Heart right ventricle (tissue), 16 donors: ENCODE results near the gene TMTC3. TPM values are rescaled to one million over a fixed set of nuclear protein-coding genes. Genes with fewer than 3 reads are reported as not detected.

Experiments
- ATAC-seq, 8 donors: fragments of 200-7000 bp; cut with Tn5 transposase; one replicate each; pipeline ENCODE4 v1.9.1; 2020; ENCODE audit warnings: mild to moderate bottlenecking in 8 of 8, moderate library complexity in 8 of 8, moderate number of reproducible peaks in 1 of 8
- DNase-seq, 2 donors: peaks; one replicate each; pipeline ENCODE4 v3.0.0-alpha.2; 2020
- H3K27ac ChIP-seq, 10 donors: fragments of 200-600 bp; sonication (generic) in 2 of 10; one replicate each; pipeline versions ENCODE4 v1.5.0 to v1.8.0; 2020 to 2022; ENCODE audit warnings: mild to moderate bottlenecking in 3 of 10
- H3K27me3 ChIP-seq, 7 donors: fragments of 200-600 bp; one replicate each; pipeline ENCODE4 v1.8.0; 2021 to 2022; ENCODE audit warnings: mild to moderate bottlenecking in 2 of 7
- H3K36me3 ChIP-seq, 9 donors: fragments of 200-600 bp; sonication (generic) in 1 of 9; one replicate each; pipeline versions ENCODE4 v1.5.0 to v1.8.0; 2020 to 2022; ENCODE audit warnings: mild to moderate bottlenecking in 2 of 9
- H3K4me1 ChIP-seq, 9 donors: fragments of 200-600 bp; sonication (generic) in 1 of 9; one replicate each; pipeline versions ENCODE4 v1.5.0 to v1.8.0; 2020 to 2022; ENCODE audit warnings: mild to moderate bottlenecking in 4 of 9
- H3K4me3 ChIP-seq, 10 donors: fragments of 200-600 bp; sonication (generic) in 2 of 10; one replicate each; pipeline versions ENCODE4 v1.5.0 to v1.8.0; 2020 to 2022; ENCODE audit warnings: mild to moderate bottlenecking in 7 of 10, moderate library complexity in 2 of 10
- H3K9me3 ChIP-seq, 11 donors: fragments of 200-600 bp in 10 of 11; sonication (generic) in 2 of 11; one replicate each; pipeline versions ENCODE4 v1.5.0 to v1.8.0; 2013 to 2022; ENCODE audit warnings: mild to moderate bottlenecking in 2 of 11, control low read depth in 1 of 11, moderate library complexity in 1 of 11
- WGBS, 2 donors: extraction: QIAGEN DNeasy Blood & Tissue Kit; methylation state at CpG; one replicate each; pipeline ENCODE4 v1.1.7; 2013; ENCODE audit warnings: inconsistent platforms in 1 of 2; 5-methylcytosine and 5-hydroxymethylcytosine counted together
- intact Hi-C, 10 donors: fragments of 100-400 bp; cut with DNase I; formaldehyde crosslinking; loops; one replicate each; pipeline versions ENCODE4 v1.11.1 to v1.14.2; 2022
- polyA plus RNA-seq, 2 donors: library from polyadenylated mRNA; stranded (reverse); fragments of 200-250 nt; gene quantifications; one replicate each; pipeline ENCODE4 v1.2.3, GENCODE V29; 2013
- total RNA-seq, 10 donors: library from RNA; stranded (reverse); fragmentation: NEBNext Ultra II Directional in 3 of 10; extraction: Animal tissue kit (Norgen Biotek cat#: 25700) in 3 of 10; gene quantifications; one replicate each; pipeline versions ENCODE4 v1.2.1 to v1.2.4, GENCODE V29; 2021 to 2023
- TF ChIP-seq, protein P1 (sequence below), 9 donors: fragments of 200-600 bp; sonication (generic) in 2 of 9; IDR thresholded peaks; one replicate each; pipeline versions ENCODE4 v1.5.0 to v1.8.0; 2021 to 2022; ENCODE audit warnings: antibody characterized with exemption in 9 of 9, mild to moderate bottlenecking in 5 of 9, moderate library complexity in 1 of 9
- donor health status: Arrhythmogenic right ventricular cardiomyopathy.
- donor health status: ischemic (EF 13 %, LVEDD 7.1; RV severe dilation, severe dysfunction).
- donor health status: healthy with polysubstance abuse.
- donor health status: DM: no; HTN: yes; CAD: no.
- donor health status: DM: no; HTN: no; CAD: no.
- donor health status: ischemic (EF 25% LVEDD 6.9; RV normal size, moderate dysfunction).
- donor health status: ischemic (EF 25% LVEDD 5.7; RV mildly dilated, moderate dysfunction).
- donor health status: healthy.
- donor health status: DM: yes; HTN: yes; CAD: no.
- donor health status: Ischemic cardiomyopathy.
- donor health status: ischemic (EF 35%, LVEDD 5.7; RV mildly dilated, moderate dysfunction).
- donor health status: nonischemic (EF 11% LVEDD 7.7; RV severe dilation, severe dysfunction).
- donor health status: DM: yes; HTN: yes; CAD: no.
- donor health status: PGD.
- donor health status: ischemic (EF 29% LVEDD 5.4; RV normal size, mild dysfunction).
- donor health status: nonischemic (EF 23%, LVEDD 6.1; RV moderate dilation, normal function).

Gene TMTC3
- total and polyA plus RNA-seq, 12 donors = 2.7 to 11.9 (median 8.6) TPM

DNA sequence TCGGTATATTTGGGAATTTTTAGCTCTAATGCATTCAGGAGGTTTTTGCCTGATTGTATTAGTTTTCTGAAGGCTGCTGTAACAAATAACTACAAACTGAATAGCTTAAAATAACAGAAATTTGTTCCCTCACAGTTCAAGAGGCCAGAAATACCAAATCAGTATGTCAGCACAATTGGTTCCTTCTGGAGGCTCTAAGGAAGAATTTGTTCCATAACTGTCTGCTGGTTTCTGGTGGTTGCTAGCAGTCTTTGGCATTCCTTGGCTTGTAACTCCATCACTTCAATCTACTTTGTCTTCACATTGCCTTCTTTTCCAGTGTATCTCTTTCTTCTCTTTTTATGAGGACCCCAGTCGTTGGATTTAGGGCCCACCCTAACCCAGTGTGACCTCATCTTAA, 21.3 kb downstream of the TMTC3 start:
- H3K4me1 ChIP-seq = no peaks in the 10 kb centered on the region
- no peaks in the 10 kb centered on the region for H3K27me3 ChIP-seq
- H3K9me3 ChIP-seq = no peaks in the 10 kb centered on the region
- no peak for DNase-seq
- 95 to 98% methylated on average over 2 of the region's 2 CpGs for WGBS, 2 donors
- intact Hi-C loops = no loop called here
- H3K27ac ChIP-seq = no peak overlapping the region
- peaks cover 0 to 97% (median 36%) of the 10 kb centered on the region in 9 donors for H3K36me3 ChIP-seq
- ATAC-seq = no peak
- TF ChIP-seq, protein P1, sequence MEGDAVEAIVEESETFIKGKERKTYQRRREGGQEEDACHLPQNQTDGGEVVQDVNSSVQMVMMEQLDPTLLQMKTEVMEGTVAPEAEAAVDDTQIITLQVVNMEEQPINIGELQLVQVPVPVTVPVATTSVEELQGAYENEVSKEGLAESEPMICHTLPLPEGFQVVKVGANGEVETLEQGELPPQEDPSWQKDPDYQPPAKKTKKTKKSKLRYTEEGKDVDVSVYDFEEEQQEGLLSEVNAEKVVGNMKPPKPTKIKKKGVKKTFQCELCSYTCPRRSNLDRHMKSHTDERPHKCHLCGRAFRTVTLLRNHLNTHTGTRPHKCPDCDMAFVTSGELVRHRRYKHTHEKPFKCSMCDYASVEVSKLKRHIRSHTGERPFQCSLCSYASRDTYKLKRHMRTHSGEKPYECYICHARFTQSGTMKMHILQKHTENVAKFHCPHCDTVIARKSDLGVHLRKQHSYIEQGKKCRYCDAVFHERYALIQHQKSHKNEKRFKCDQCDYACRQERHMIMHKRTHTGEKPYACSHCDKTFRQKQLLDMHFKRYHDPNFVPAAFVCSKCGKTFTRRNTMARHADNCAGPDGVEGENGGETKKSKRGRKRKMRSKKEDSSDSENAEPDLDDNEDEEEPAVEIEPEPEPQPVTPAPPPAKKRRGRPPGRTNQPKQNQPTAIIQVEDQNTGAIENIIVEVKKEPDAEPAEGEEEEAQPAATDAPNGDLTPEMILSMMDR (IDR thresholded peaks at IDR 0.05) = no peak
- no peak overlapping the region for H3K4me3 ChIP-seq

DNA sequence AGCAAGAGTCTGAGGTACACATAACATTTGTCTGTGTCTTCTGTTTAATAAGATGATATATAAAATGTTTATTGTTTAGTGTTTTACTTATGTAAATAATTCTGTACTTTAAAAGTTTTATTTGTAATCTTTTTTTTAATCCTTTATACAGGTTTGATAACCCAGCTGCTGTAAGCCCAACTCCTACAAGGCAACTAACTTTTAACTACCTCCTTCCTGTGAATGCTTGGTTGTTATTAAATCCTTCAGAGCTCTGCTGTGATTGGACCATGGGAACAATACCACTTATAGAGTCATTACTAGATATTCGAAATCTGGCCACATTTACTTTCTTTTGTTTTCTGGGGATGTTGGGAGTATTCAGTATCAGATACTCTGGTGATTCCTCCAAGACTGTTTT, 24.1 kb downstream of the TMTC3 start:
- TF ChIP-seq, protein P1 (IDR thresholded peaks at IDR 0.05) = no peak
- Histone ChIP-seq H3K4me3 (no peak overlapping the region), H3K27me3 (no peaks in the 10 kb centered on the region), H3K4me1 (no peaks in the 10 kb centered on the region), H3K27ac (no peak overlapping the region), H3K9me3 (no peaks in the 10 kb centered on the region), H3K36me3 (peaks cover 0 to 100% (median 36%) of the 10 kb centered on the region in 9 donors)
- DNase-seq (no peak), ATAC-seq (no peak)
- intact Hi-C loops = no loop called here
- WGBS, 2 donors = 78 to 84% methylated on average over 1 of the region's 1 CpG

DNA sequence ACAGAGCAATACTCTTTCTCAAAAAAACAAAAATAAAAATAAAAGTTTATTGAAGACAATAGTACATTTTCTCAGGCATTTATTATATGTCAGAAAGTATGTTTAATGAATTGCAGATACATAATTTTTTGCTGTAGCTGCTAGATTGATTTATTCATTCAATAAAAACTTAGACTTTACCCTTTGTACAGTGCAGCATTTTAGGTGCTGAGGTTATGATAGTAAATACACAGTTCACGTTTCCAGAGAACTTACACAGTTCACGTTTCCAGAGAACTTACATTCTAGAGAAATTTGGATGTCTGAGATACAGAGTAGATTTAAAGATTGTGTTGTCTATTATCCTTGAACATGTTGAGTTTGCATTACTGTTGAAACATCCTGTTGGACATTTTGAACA, 25.3 kb downstream of the TMTC3 start:
- ATAC-seq (no peak), DNase-seq (no peak)
- Histone ChIP-seq H3K4me3 (no peak overlapping the region), H3K4me1 (no peaks in the 10 kb centered on the region), H3K36me3 (peaks cover 0 to 99% (median 31%) of the 10 kb centered on the region in 9 donors), H3K27me3 (no peaks in the 10 kb centered on the region), H3K27ac (no peak overlapping the region), H3K9me3 (no peaks in the 10 kb centered on the region)
- intact Hi-C loops = no loop called here
- WGBS, 2 donors = 96 to 99% methylated on average over 2 of the region's 2 CpGs
- TF ChIP-seq, protein P1 (IDR thresholded peaks at IDR 0.05) = no peak

DNA sequence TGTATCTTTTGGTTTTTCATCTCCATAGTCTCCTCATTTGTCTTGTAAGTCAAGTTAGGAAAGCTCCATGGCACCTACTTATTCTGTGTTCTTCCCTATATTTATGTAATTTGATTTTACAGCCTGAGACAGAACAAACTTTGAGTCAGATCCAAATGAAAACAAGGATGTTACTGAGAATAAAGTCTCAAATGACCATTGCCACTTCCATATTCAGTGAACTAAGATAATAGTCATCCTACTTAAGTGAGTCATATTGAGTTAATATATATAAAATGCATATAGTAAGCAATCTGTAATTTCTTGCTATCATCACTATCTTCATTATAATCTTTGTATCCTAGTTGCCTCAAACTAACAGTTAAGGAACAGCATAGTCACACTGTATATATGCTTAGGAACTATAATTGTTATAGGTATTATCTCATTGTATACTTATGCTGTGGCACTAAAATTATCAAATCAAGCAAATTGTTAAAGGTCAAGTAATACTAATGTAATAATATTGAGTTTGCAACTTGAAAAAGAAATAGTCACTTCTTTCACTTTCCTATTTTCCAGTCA, 30.8 kb downstream of the TMTC3 start:
- Histone ChIP-seq H3K4me1 (no peaks in the 10 kb centered on the region), H3K9me3 (no peaks in the 10 kb centered on the region), H3K27me3 (no peaks in the 10 kb centered on the region), H3K36me3 (peaks cover 0 to 99% (median 16%) of the 10 kb centered on the region in 9 donors), H3K4me3 (no peak overlapping the region), H3K27ac (no peak overlapping the region)
- DNase-seq (no peak), ATAC-seq (no peak)
- intact Hi-C loops = no loop called here
- TF ChIP-seq, protein P1 (IDR thresholded peaks at IDR 0.05) = no peak
